ENCODE data around the gene SPARCL1. TPM values are rescaled to one million over a fixed set of nuclear protein-coding genes. Genes with fewer than 3 reads are reported as not detected.

Gene SPARCL1
- polyA plus RNA-seq, 1 experiment: not detected

GRCh38 chr4:87433342-87433741, 95.8 kb downstream of the SPARCL1 start:
- POLR2A ChIA-PET: no interaction called here
- Histone ChIP-seq H3K9me3 (ENCODE audit: control insufficient read depth, insufficient read depth, low read length) (no peaks in the 10 kb centered on the region), H3K4me3 (ENCODE audit: low read depth, low read length) (no peak overlapping the region), H3K27ac (ENCODE audit: low read depth, low read length) (no peak overlapping the region), H3K27me3 (ENCODE audit: control insufficient read depth, insufficient read depth, low read length) (no peaks in the 10 kb centered on the region)
- CTCF ChIA-PET: no interaction called here
- no peak for TF ChIP-seq CTCF (IDR thresholded peaks at IDR 0.05; ENCODE audit: low read depth, low read length)
- DNase-seq (ENCODE audit: low read depth, low spot score): no peak

GRCh38 chr4:87430038-87430437, 99.1 kb downstream of the SPARCL1 start:
- TF ChIP-seq CTCF (IDR thresholded peaks at IDR 0.05; ENCODE audit: low read depth, low read length): no peak
- no peaks in the 10 kb centered on the region for H3K27me3 ChIP-seq (ENCODE audit: control insufficient read depth, insufficient read depth, low read length)
- ChIA-PET POLR2A (no interaction called here), CTCF (no interaction called here)
- no peak for DNase-seq (ENCODE audit: low read depth, low spot score)
- H3K9me3 ChIP-seq (ENCODE audit: control insufficient read depth, insufficient read depth, low read length): no peaks in the 10 kb centered on the region
- no peak overlapping the region for H3K27ac ChIP-seq (ENCODE audit: low read depth, low read length)
- H3K4me3 ChIP-seq (ENCODE audit: low read depth, low read length): no peak overlapping the region

- CTCF ChIA-PET: interaction anchor here (0.6 kb wide), 1 partner anchor 57 kb away, joined by 4 read pairs; no protein-coding TSS in a partner anchor
- Histone ChIP-seq H3K27ac (ENCODE audit: low read depth, low read length) (no peak overlapping the region), H3K27me3 (ENCODE audit: control insufficient read depth, insufficient read depth, low read length) (no peaks in the 10 kb centered on the region), H3K9me3 (ENCODE audit: control insufficient read depth, insufficient read depth, low read length) (no peaks in the 10 kb centered on the region; the same call in 1 of the 2 replicates), H3K4me3 (ENCODE audit: low read depth, low read length) (no peak overlapping the region)
- POLR2A ChIA-PET: no interaction called here
- TF ChIP-seq CTCF (IDR thresholded peaks at IDR 0.05; ENCODE audit: low read depth, low read length): no peak
- no peak for DNase-seq (ENCODE audit: low read depth, low spot score)
Observed at GRCh38 chr4:87428979-87429378, 100.2 kb downstream of the SPARCL1 start.

- no peak overlapping the region for H3K27ac ChIP-seq (ENCODE audit: low read depth, low read length)
- ChIA-PET CTCF (no interaction called here), POLR2A (no interaction called here)
- no peak for TF ChIP-seq CTCF (IDR thresholded peaks at IDR 0.05; ENCODE audit: low read depth, low read length)
- no peak overlapping the region for H3K4me3 ChIP-seq (ENCODE audit: low read depth, low read length)
- no peak for DNase-seq (ENCODE audit: low read depth, low spot score)
- no peaks in the 10 kb centered on the region for H3K27me3 ChIP-seq (ENCODE audit: control insufficient read depth, insufficient read depth, low read length)
- H3K9me3 ChIP-seq (ENCODE audit: control insufficient read depth, insufficient read depth, low read length): no peaks in the 10 kb centered on the region; the same call in 1 of the 2 replicates
Observed at GRCh38 chr4:87427518-87427868, 101.7 kb downstream of the SPARCL1 start.

- CTCF ChIA-PET: no interaction called here
Observed at GRCh38 chr4:87426865-87427517, 102.2 kb downstream of the SPARCL1 start.

More at GRCh38 chr4:87426865-87427517, 102.2 kb downstream of the SPARCL1 start:
- POLR2A ChIA-PET: no interaction called here
- no peak overlapping the region for H3K4me3 ChIP-seq (ENCODE audit: low read depth, low read length)
- TF ChIP-seq CTCF (IDR thresholded peaks at IDR 0.05; ENCODE audit: low read depth, low read length): no peak
- no peaks in the 10 kb centered on the region for H3K27me3 ChIP-seq (ENCODE audit: control insufficient read depth, insufficient read depth, low read length)
- H3K9me3 ChIP-seq (ENCODE audit: control insufficient read depth, insufficient read depth, low read length): no peaks in the 10 kb centered on the region; the same call in 1 of the 2 replicates
- H3K27ac ChIP-seq (ENCODE audit: low read depth, low read length): no peak overlapping the region
- DNase-seq (ENCODE audit: low read depth, low spot score): no peak
